IMR-90 (cell line): ENCODE measurements around the gene PTPN4. TPM values are rescaled to one million over a fixed set of nuclear protein-coding genes. Genes with fewer than 3 reads are reported as not detected.

Experiments
- ATAC-seq: fragments of 200-7000 bp; cut with Tn5 transposase; 2 replicates; pipeline ENCODE4 v1.9.1; 2020; ENCODE audit warnings: low read depth, mild to moderate bottlenecking, moderate library complexity
- BruUV-seq: library from RNA; stranded (reverse); fragments of 400-500 nt; replicated peaks from 2 replicates; lab custom pipeline; 2021; lab: Mats Ljungman, UMichigan
- CTCF ChIA-PET: fragments of 300-600 bp; formaldehyde crosslinking; extraction: SDS; loops from one replicate; lab custom pipeline; 2021; ENCODE audit warnings: antibody characterized with exemption; lab: Yijun Ruan, JAX
- POLR2A ChIA-PET: fragments of 300-600 bp; sonication (Branson Sonifier 250); formaldehyde crosslinking; loops from one replicate; lab custom pipeline; 2022; ENCODE audit warnings: antibody characterized with exemption; ENCODE audit not compliant: unreplicated experiment; lab: Charles Lee
- DNase-seq: peaks from one replicate; pipeline ENCODE4 v3.0.0; 2013
- H2AFZ ChIP-seq: replicated peaks from 2 replicates; pipeline ENCODE3; 2013; ENCODE audit warnings: low read length, mild to moderate bottlenecking; ENCODE audit not compliant: poor library complexity
- H2AK5ac ChIP-seq: 2 replicates; pipeline ENCODE4 v1.6.1; 2013; ENCODE audit warnings: low read depth, low read length, inconsistent platforms
- H2AK9ac ChIP-seq: replicated peaks from 2 replicates; pipeline ENCODE3; 2013; ENCODE audit warnings: mild to moderate bottlenecking, low read depth, low read length, moderate library complexity; ENCODE audit not compliant: poor library complexity
- H2BK120ac ChIP-seq: 2 replicates; pipeline ENCODE4 v1.6.1; 2013; ENCODE audit warnings: low read depth, low read length, inconsistent platforms
- H2BK15ac ChIP-seq: 3 replicates; pipeline ENCODE4 v1.6.1; 2013; ENCODE audit warnings: low read depth, low read length, inconsistent platforms
- H2BK20ac ChIP-seq: 2 replicates; pipeline ENCODE4 v1.6.1; 2013; ENCODE audit warnings: low read depth, mild to moderate bottlenecking, inconsistent platforms, low read length, moderate library complexity
- H2BK5ac ChIP-seq: 2 replicates; pipeline ENCODE4 v1.6.1; 2013; ENCODE audit warnings: mild to moderate bottlenecking, low read depth, low read length, inconsistent platforms; ENCODE audit not compliant: poor library complexity, severe bottlenecking
- H3K14ac ChIP-seq: replicated peaks from 2 replicates; pipeline ENCODE4 v1.6.1; 2013; ENCODE audit warnings: low read depth, low read length, inconsistent platforms
- H3K18ac ChIP-seq: 2 replicates; pipeline ENCODE4 v1.6.1; 2013; ENCODE audit warnings: low read depth, low read length, control low read depth
- H3K23ac ChIP-seq: 2 replicates; pipeline ENCODE4 v1.6.1; 2013; ENCODE audit warnings: low read depth, low read length, inconsistent platforms
- H3K27ac ChIP-seq: 2 replicates; pipeline ENCODE4 v1.5.1; 2013; ENCODE audit warnings: mild to moderate bottlenecking, control low read depth, low read length; ENCODE audit not compliant: insufficient read depth
- H3K27me3 ChIP-seq: 2 replicates; pipeline ENCODE4 v1.6.1; 2013; ENCODE audit warnings: low read length; ENCODE audit not compliant: control insufficient read depth, insufficient read depth
- H3K36me3 ChIP-seq: 2 replicates; pipeline ENCODE4 v1.6.1; 2013; ENCODE audit warnings: low read length, mixed read lengths; ENCODE audit not compliant: control insufficient read depth, insufficient read depth
- H3K4ac ChIP-seq: 2 replicates; pipeline ENCODE4 v1.6.1; 2013; ENCODE audit warnings: low read depth, low read length, inconsistent platforms
- H3K4me1 ChIP-seq: 2 replicates; pipeline ENCODE4 v1.6.1; 2013; ENCODE audit warnings: low read length, mixed read lengths; ENCODE audit not compliant: control insufficient read depth, insufficient read depth
- H3K4me2 ChIP-seq: 2 replicates; pipeline ENCODE4 v1.6.1; 2013; ENCODE audit warnings: low read depth, mild to moderate bottlenecking, control low read depth, low read length, moderate library complexity
- H3K4me3 ChIP-seq: 2 replicates; pipeline ENCODE4 v1.5.1; 2013; ENCODE audit warnings: low read depth, mild to moderate bottlenecking, control low read depth, low read length, moderate library complexity; ENCODE audit not compliant: insufficient read depth
- H3K56ac ChIP-seq: 2 replicates; pipeline ENCODE4 v1.6.1; 2013; ENCODE audit warnings: low read length, inconsistent platforms; ENCODE audit not compliant: insufficient read depth; ENCODE audit errors: extremely low read depth
- H3K79me1 ChIP-seq, 2 experiments: 2 replicates each; pipeline ENCODE4 v1.6.1; 2013; ENCODE audit warnings: low read length in 2 of 2, inconsistent platforms in 1 of 2, low read depth in 1 of 2
- H3K9ac ChIP-seq: 2 replicates; pipeline ENCODE4 v1.6.1; 2013; ENCODE audit warnings: low read depth, low read length, control low read depth
- H3K9me1 ChIP-seq: 2 replicates; pipeline ENCODE4 v1.6.1; 2013; ENCODE audit warnings: low read length, inconsistent platforms; ENCODE audit not compliant: insufficient read depth
- H3K9me3 ChIP-seq: 2 replicates; pipeline ENCODE4 v1.6.1; 2013; ENCODE audit warnings: low read length; ENCODE audit not compliant: control insufficient read depth, insufficient read depth
- H4K20me1 ChIP-seq: 2 replicates; pipeline ENCODE4 v1.6.1; 2013; ENCODE audit warnings: low read length, inconsistent platforms; ENCODE audit not compliant: insufficient read depth
- H4K5ac ChIP-seq: 2 replicates; pipeline ENCODE4 v1.6.1; 2013; ENCODE audit warnings: mild to moderate bottlenecking, low read depth, low read length, control low read depth
- H4K8ac ChIP-seq, 2 experiments: 2 replicates each; pipeline ENCODE4 v1.6.1; 2013; ENCODE audit warnings: low read depth in 2 of 2, low read length in 2 of 2, control low read depth in 1 of 2, inconsistent platforms in 1 of 2
- H4K91ac ChIP-seq: 2 replicates; pipeline ENCODE4 v1.6.1; 2013; ENCODE audit warnings: low read depth, low read length, inconsistent platforms; ENCODE audit not compliant: insufficient read depth
- BHLHE40 ChIP-seq: fragments of 150-350 bp; IDR thresholded peaks from 2 replicates; pipeline ENCODE4 v1.6.1; 2016; ENCODE audit warnings: mild to moderate bottlenecking, low read depth, low read length
- CEBPB ChIP-seq: IDR thresholded peaks from 2 replicates; pipeline ENCODE4 v1.6.1; 2012; ENCODE audit warnings: low read depth, low read length, improper control_type of control experiment
- CHD1 ChIP-seq: IDR thresholded peaks from 2 replicates; pipeline ENCODE4 v1.6.1; 2012; ENCODE audit warnings: low read depth, low read length, improper control_type of control experiment
- CTCF ChIP-seq: conservative IDR thresholded peaks from 2 replicates; pipeline ENCODE4 v1.5.1; 2012; ENCODE audit warnings: mild to moderate bottlenecking, low read depth, low read length, improper control_type of control experiment
- ELK1 ChIP-seq: fragments of 150-350 bp; IDR thresholded peaks from 2 replicates; pipeline ENCODE4 v1.6.1; 2016; ENCODE audit warnings: low read depth, mild to moderate bottlenecking, low read length, moderate library complexity, borderline replicate concordance
- FOS ChIP-seq: fragments of 150-350 bp; IDR thresholded peaks from 2 replicates; pipeline ENCODE4 v1.6.1; 2016; ENCODE audit warnings: low read depth, low read length
- MAFK ChIP-seq: IDR thresholded peaks from 2 replicates; pipeline ENCODE4 v1.6.1; 2012; ENCODE audit warnings: low read depth, low read length, improper control_type of control experiment
- MAZ ChIP-seq: IDR thresholded peaks from 2 replicates; pipeline ENCODE4 v1.6.1; 2012; ENCODE audit warnings: low read depth, mild to moderate bottlenecking, low read length, improper control_type of control experiment, moderate library complexity, borderline replicate concordance
- MXI1 ChIP-seq: IDR thresholded peaks from 2 replicates; pipeline ENCODE4 v1.6.1; 2012; ENCODE audit warnings: low read depth, mild to moderate bottlenecking, low read length, moderate library complexity, borderline replicate concordance
- NFE2L2 ChIP-seq: fragments of 150-350 bp; IDR thresholded peaks from 2 replicates; pipeline ENCODE4 v1.6.1; 2016; ENCODE audit warnings: low read depth, mild to moderate bottlenecking, low read length
- POLR2A ChIP-seq: IDR thresholded peaks from 2 replicates; pipeline ENCODE4 v1.6.1; 2012; ENCODE audit warnings: mild to moderate bottlenecking, low read depth, low read length
- RAD21 ChIP-seq: IDR thresholded peaks from 2 replicates; pipeline ENCODE4 v1.6.1; 2012; ENCODE audit warnings: low read length, improper control_type of control experiment
- RCOR1 ChIP-seq: IDR thresholded peaks from 2 replicates; pipeline ENCODE4 v1.6.1; 2012; ENCODE audit warnings: mild to moderate bottlenecking, low read length, improper control_type of control experiment; ENCODE audit not compliant: insufficient replicate concordance
- RFX5 ChIP-seq: IDR thresholded peaks from 2 replicates; pipeline ENCODE4 v1.8.0; 2012; ENCODE audit warnings: low read depth, mild to moderate bottlenecking, low read length, moderate library complexity
- SMC3 ChIP-seq: fragments of 150-350 bp; IDR thresholded peaks from 2 replicates; pipeline ENCODE4 v1.6.1; 2016; ENCODE audit warnings: low read depth, mild to moderate bottlenecking, antibody characterized with exemption, low read length, moderate library complexity
- USF2 ChIP-seq: fragments of 150-350 bp; IDR thresholded peaks from 2 replicates; pipeline ENCODE4 v1.6.1; 2017; ENCODE audit warnings: mild to moderate bottlenecking, antibody characterized with exemption, low read length, low read depth
- WGBS, 2 experiments: methylation state at CpG; one replicate each; pipeline versions ENCODE4 v1.1.5 to v1.1.7; 2013; ENCODE audit warnings: missing lambda C conversion rate in 2 of 2; ENCODE audit not compliant: insufficient read length in 1 of 2; ENCODE audit errors: extremely low coverage in 2 of 2; 5-methylcytosine and 5-hydroxymethylcytosine counted together
- dilution Hi-C: fragments of 300-500 bp; cut with HindIII; formaldehyde crosslinking; loops from one replicate; pipeline ENCODE4 v1.14.3; 2018; ENCODE audit warnings: low sequenced_read_pairs; ENCODE audit not compliant: unreplicated experiment
- in situ Hi-C: fragments of 300-500 bp; cut with MboI; formaldehyde crosslinking; loops from 3 replicates; pipeline ENCODE4 v1.14.3; 2019; ENCODE audit warnings: low sequenced_read_pairs, inconsistent platforms, mixed read lengths
- intact Hi-C: fragments of 100-400 bp; cut with micrococcal nuclease; formaldehyde crosslinking; loops from 2 replicates; pipeline ENCODE4 v1.10.0; 2022
- polyA plus RNA-seq, 3 experiments: library from polyadenylated mRNA; depleted of rRNA; stranded (reverse); fragments of >200 nt; gene quantifications; 2 replicates each; pipeline ENCODE4 v1.2.3, GENCODE V29; 2012; ENCODE audit warnings: low replicate concordance in 1 of 3
- total RNA-seq: library from RNA; depleted of rRNA; stranded (reverse); fragments of >200 nt; gene quantifications from 2 replicates; pipeline ENCODE4 v1.2.3, GENCODE V29; 2012

The PTPN4 gene
- total and polyA plus RNA-seq, 2 of the 4 experiments (the other 2 are of a cell fraction): 2.9 to 19.2 TPM

- H2AFZ ChIP-seq: no peak overlapping the region
- DNase-seq (no peak), ATAC-seq (no peak)
- intact Hi-C loops: no loop called here
- H3K14ac ChIP-seq: no peak overlapping the region
- no peak overlapping the region for H4K5ac ChIP-seq
- H2BK120ac ChIP-seq: no peak overlapping the region
- dilution Hi-C loops: no loop called here
- no peak overlapping the region for H3K27ac ChIP-seq
- H3K56ac ChIP-seq: no peak overlapping the region
- H3K23ac ChIP-seq: no peak overlapping the region
- TF ChIP-seq CEBPB (no peak), FOS (no peak), RAD21 (no peak), RCOR1 (no peak), RFX5 (no peak), USF2 (no peak), BHLHE40 (no peak), MXI1 (no peak), CHD1 (no peak), POLR2A (no peak), CTCF (no peak), MAFK (no peak), NFE2L2 (no peak), ELK1 (no peak), MAZ (no peak), SMC3 (no peak)
- H3K9me1 ChIP-seq: peaks cover 3% of the 10 kb centered on the region; the same call in 1 of the 2 replicates
- no peak overlapping the region for H4K91ac ChIP-seq
- no peak overlapping the region for H3K4ac ChIP-seq
- H2AK9ac ChIP-seq: no peak overlapping the region
- no TSS peak for BruUV-seq
- 0 out of 2 replicates have a peak, but pooled peaks cover 1% of the 10 kb centered on the region for H3K4me1 ChIP-seq
- H2BK15ac ChIP-seq: no peak overlapping the region
- no peak overlapping the region for H2BK5ac ChIP-seq
- H3K79me1 ChIP-seq: peaks cover 7 to 10% of the 10 kb centered on the region in 2 experiments; a peak in 2 of 4 replicates
- POLR2A ChIA-PET: interaction anchor here (0.6 kb wide), 1 partner anchor 909 kb away, joined by 11 read pairs; no protein-coding TSS in a partner anchor
- no peaks in the 10 kb centered on the region for H3K36me3 ChIP-seq
- H3K4me2 ChIP-seq: no peak overlapping the region
- no peaks in the 10 kb centered on the region for H3K27me3 ChIP-seq
- no peak overlapping the region for H3K4me3 ChIP-seq
- no peak overlapping the region for H3K9ac ChIP-seq
- in situ Hi-C loops: no loop called here
- no peaks in the 10 kb centered on the region for H4K20me1 ChIP-seq
- CTCF ChIA-PET: interaction anchor here (0.6 kb wide), 1 partner anchor 1400 kb away, joined by 5 read pairs; no protein-coding TSS in a partner anchor
- no peak overlapping the region for H2AK5ac ChIP-seq
- 86% methylated on average over 1 of the region's 6 CpGs; no CpG with 5 or more reads in 1 of the 2 experiments for WGBS, 2 experiments
- H2BK20ac ChIP-seq: no peak overlapping the region
- no peaks in the 10 kb centered on the region for H3K9me3 ChIP-seq
- no peak overlapping the region for H3K18ac ChIP-seq
- no peak overlapping the region for H4K8ac ChIP-seq
Measured at GRCh38 chr2:119775102-119775501, 15.4 kb downstream of the PTPN4 start.
